SK-N-MC (cell line): ENCODE measurements around the gene E2F2.

Source experiments
- EZH2 ChIP-seq: fragments of 200-600 bp; sonication (generic); IDR thresholded peaks from one replicate; pipeline ENCODE4 v1.6.1; 2017; ENCODE audit warnings: antibody characterized with exemption
- POLR2AphosphoS5 ChIP-seq: IDR thresholded peaks from 2 replicates; pipeline ENCODE4 v1.6.1; 2012; ENCODE audit warnings: mild to moderate bottlenecking, low read depth, low read length, borderline replicate concordance

- no peak for TF ChIP-seq EZH2
- TF ChIP-seq POLR2AphosphoS5, result peak; percentile 99
These were observed 28.3 kb upstream of the E2F2 start, which contains the start of gene ID3 for GRCh38 chr1:23559136-23559984.
